Spleen (tissue), 11 donors: ENCODE data around the gene NRL. TPM values are rescaled to one million over a fixed set of nuclear protein-coding genes. Genes with fewer than 3 reads are reported as not detected.

Experiments
- DNase-seq: peaks from one replicate; pipeline ENCODE4 v3.0.0-alpha.2; 2020
- H3K27ac ChIP-seq, 8 donors: fragments of 200-600 bp; sonication (generic) in 7 of 8; 1 replicate in 4 of 8; 2 replicates in 4 of 8; pipeline versions ENCODE4 v1.5.0 to v1.8.0; 2016 to 2021; ENCODE audit warnings: inconsistent platforms in 4 of 8, mild to moderate bottlenecking in 4 of 8, moderate library complexity in 1 of 8
- H3K27me3 ChIP-seq, 7 donors: fragments of 200-600 bp; sonication (generic) in 6 of 7; replicated peaks in 1 of 7; 1 replicate in 4 of 7; 2 replicates in 3 of 7; pipeline versions ENCODE4 v1.5.0 to v1.8.0; 2016 to 2021; ENCODE audit warnings: inconsistent platforms in 3 of 7, mild to moderate bottlenecking in 1 of 7
- H3K36me3 ChIP-seq, 6 donors: fragments of 200-600 bp; sonication (generic) in 5 of 6; 1 replicate in 4 of 6; 2 replicates in 2 of 6; pipeline versions ENCODE4 v1.5.0 to v1.8.0; 2016 to 2021; ENCODE audit warnings: inconsistent platforms in 2 of 6
- H3K4me1 ChIP-seq, 6 donors: fragments of 200-600 bp; sonication (generic) in 5 of 6; 1 replicate in 3 of 6; 2 replicates in 3 of 6; pipeline versions ENCODE4 v1.5.0 to v1.8.0; 2016 to 2021; ENCODE audit warnings: inconsistent platforms in 3 of 6
- H3K4me3 ChIP-seq, 8 donors: fragments of 200-600 bp; sonication (generic) in 7 of 8; 1 replicate in 4 of 8; 2 replicates in 4 of 8; pipeline versions ENCODE4 v1.5.0 to v1.8.0; 2016 to 2021; ENCODE audit warnings: inconsistent platforms in 4 of 8, mild to moderate bottlenecking in 4 of 8, moderate library complexity in 2 of 8
- H3K9me3 ChIP-seq, 8 donors: fragments of 200-600 bp; sonication (generic) in 7 of 8; 1 replicate in 4 of 8; 2 replicates in 4 of 8; pipeline versions ENCODE4 v1.5.0 to v1.8.0; 2016 to 2021; ENCODE audit warnings: inconsistent platforms in 4 of 8
- POLR2A ChIP-seq, 3 donors: fragments of 450-650 bp; IDR thresholded peaks; one replicate each; pipeline ENCODE4 v1.5.1; 2017; ENCODE audit warnings: antibody characterized with exemption in 3 of 3, mild to moderate bottlenecking in 1 of 3
- POLR2AphosphoS5 ChIP-seq, 3 donors: sonication (generic); formaldehyde crosslinking; IDR thresholded peaks; one replicate each; pipeline ENCODE4 v1.5.1; 2017; ENCODE audit warnings: antibody characterized with exemption in 3 of 3
- WGBS, 5 donors: extraction: QIAGEN DNeasy Blood & Tissue Kit in 3 of 5; methylation state at CpG; one replicate each; pipeline versions ENCODE4 v1.1.5 to v1.1.7; 2013 to 2018; 5-methylcytosine and 5-hydroxymethylcytosine counted together
- intact Hi-C: fragments of 100-400 bp; cut with DNase I; formaldehyde crosslinking; loops from one replicate; pipeline ENCODE4 v1.15.0; 2023; ENCODE audit warnings: low total_unique reads
- polyA plus RNA-seq, 3 donors: library from polyadenylated mRNA; stranded (reverse); fragments of 200-250 nt; gene quantifications; one replicate each; pipeline ENCODE4 v1.2.1, GENCODE V29; 2013
- total RNA-seq, 7 donors: library from RNA; depleted of rRNA in 3 of 7; stranded (reverse); fragments of >200 nt in 3 of 7; fragmentation: NEBNext Ultra II Directional in 4 of 7; extraction: Animal tissue kit (Norgen Biotek cat#: 25700) in 4 of 7; gene quantifications; one replicate each; pipeline versions ENCODE4 v1.1.0 to v1.2.1, GENCODE V29; 2016 to 2021
- TF ChIP-seq, protein P1 (sequence below), 11 experiments: fragments of 200-600 bp in 7 of 11; fragments of 450-650 bp in 4 of 11; sonication (generic) in 4 of 11; IDR thresholded peaks in 8 of 11; conservative IDR thresholded peaks in 3 of 11; 1 replicate in 7 of 11; 2 replicates in 4 of 11; pipeline versions ENCODE4 v1.4.0 to v1.8.0; 2016 to 2021; ENCODE audit warnings: antibody characterized with exemption in 11 of 11, inconsistent platforms in 4 of 11, mild to moderate bottlenecking in 1 of 11
- donor health status: healthy with polysubstance abuse.
- donor health status: DM: no; HTN: no; CAD: no; lungs with moderate emphysema.
- donor health status: DM: no; HTN: no; CAD: no.
- donor health status: Bipolar disorder and iron deficiency.
- donor health status: healthy.
- donor health status: DM: no; HTN: no; CAD: no.
- donor health status: DM: yes; HTN: yes; CAD: no.

The NRL gene
- total and polyA plus RNA-seq, 10 donors, result 2.0 to 7.8 (median 4.0) TPM

DNA sequence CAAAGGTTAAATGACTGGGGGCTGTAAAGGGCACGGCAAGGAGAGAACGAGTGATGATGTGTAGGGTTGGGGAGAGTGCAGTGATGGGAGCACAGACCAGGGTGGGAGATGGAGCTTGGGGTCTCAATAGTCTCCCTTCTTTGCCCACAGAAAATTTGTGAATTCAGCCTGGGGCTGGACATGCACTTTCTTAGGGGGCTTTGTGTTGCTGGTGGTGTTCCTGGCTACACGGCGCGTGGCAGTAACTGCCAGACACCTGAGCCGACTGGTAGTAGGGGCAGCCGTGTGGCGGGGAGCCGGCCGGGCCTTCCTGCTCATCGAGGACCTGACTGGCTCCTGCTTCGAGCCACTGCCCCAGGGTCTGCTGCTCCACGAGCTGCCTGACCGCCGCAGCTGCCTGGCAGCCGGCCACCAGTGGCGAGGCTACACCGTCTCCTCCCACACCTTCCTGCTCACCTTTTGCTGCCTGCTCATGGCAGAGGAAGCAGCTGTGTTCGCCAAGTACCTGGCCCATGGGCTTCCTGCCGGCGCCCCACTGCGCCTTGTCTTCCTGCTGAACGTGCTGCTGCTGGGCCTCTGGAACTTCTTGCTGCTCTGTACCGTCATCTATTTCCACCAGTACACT, 17.4 kb upstream of the NRL start:
- TF ChIP-seq POLR2AphosphoS5 (IDR thresholded peaks at IDR 0.05), result peak; percentile 64 to 77 (median 74)
- no peak for TF ChIP-seq POLR2A (IDR thresholded peaks at IDR 0.05)
- TF ChIP-seq, protein P1, sequence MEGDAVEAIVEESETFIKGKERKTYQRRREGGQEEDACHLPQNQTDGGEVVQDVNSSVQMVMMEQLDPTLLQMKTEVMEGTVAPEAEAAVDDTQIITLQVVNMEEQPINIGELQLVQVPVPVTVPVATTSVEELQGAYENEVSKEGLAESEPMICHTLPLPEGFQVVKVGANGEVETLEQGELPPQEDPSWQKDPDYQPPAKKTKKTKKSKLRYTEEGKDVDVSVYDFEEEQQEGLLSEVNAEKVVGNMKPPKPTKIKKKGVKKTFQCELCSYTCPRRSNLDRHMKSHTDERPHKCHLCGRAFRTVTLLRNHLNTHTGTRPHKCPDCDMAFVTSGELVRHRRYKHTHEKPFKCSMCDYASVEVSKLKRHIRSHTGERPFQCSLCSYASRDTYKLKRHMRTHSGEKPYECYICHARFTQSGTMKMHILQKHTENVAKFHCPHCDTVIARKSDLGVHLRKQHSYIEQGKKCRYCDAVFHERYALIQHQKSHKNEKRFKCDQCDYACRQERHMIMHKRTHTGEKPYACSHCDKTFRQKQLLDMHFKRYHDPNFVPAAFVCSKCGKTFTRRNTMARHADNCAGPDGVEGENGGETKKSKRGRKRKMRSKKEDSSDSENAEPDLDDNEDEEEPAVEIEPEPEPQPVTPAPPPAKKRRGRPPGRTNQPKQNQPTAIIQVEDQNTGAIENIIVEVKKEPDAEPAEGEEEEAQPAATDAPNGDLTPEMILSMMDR (IDR thresholded peaks at IDR 0.05 in 8 of 11, conservative IDR thresholded peaks at IDR 0.05 in 3 of 11), result no peak
- intact Hi-C loops, result no loop called here
- no peaks in the 10 kb centered on the region for H3K9me3 ChIP-seq
- H3K4me1 ChIP-seq, result peaks cover 17 to 77% (median 48%) of the 10 kb centered on the region in 6 donors
- 33 to 54% (median 45%) methylated on average over 22 to 24 of the region's 24 CpGs for WGBS, 5 donors
- H3K27me3 ChIP-seq, result no peaks in the 10 kb centered on the region
- peak; percentile 83 for DNase-seq
- H3K27ac ChIP-seq, result peak overlapping the region in 7 of 8 donors; percentile 72 to 92 (median 81)
- H3K36me3 ChIP-seq, result peaks cover 0 to 7% (median under 1%) of the 10 kb centered on the region in 6 donors
- peak overlapping the region in 1 of 8 donors; percentile 34 for H3K4me3 ChIP-seq

- no peak for DNase-seq
- WGBS, 5 donors, result 56 to 88% (median 78%) methylated on average over 8 to 15 of the region's 15 CpGs
- Histone ChIP-seq H3K4me1 (peaks cover 11 to 74% (median 42%) of the 10 kb centered on the region in 6 donors), H3K27me3 (no peaks in the 10 kb centered on the region), H3K9me3 (no peaks in the 10 kb centered on the region), H3K27ac (peak overlapping the region; percentile 60 to 92 (median 80)), H3K36me3 (peaks cover 0 to 5% (median 0%) of the 10 kb centered on the region in 6 donors), H3K4me3 (peak overlapping the region in 2 of 8 donors; percentile 0 to 34)
- intact Hi-C loops, result no loop called here
- TF ChIP-seq, protein P1 (IDR thresholded peaks at IDR 0.05 in 8 of 11, conservative IDR thresholded peaks at IDR 0.05 in 3 of 11), result no peak
- TF ChIP-seq POLR2AphosphoS5 (IDR thresholded peaks at IDR 0.05) (no peak), POLR2A (IDR thresholded peaks at IDR 0.05) (no peak)
Observed at GRCh38 chr14:24131549-24131966, 16.8 kb upstream of the NRL start.

DNA sequence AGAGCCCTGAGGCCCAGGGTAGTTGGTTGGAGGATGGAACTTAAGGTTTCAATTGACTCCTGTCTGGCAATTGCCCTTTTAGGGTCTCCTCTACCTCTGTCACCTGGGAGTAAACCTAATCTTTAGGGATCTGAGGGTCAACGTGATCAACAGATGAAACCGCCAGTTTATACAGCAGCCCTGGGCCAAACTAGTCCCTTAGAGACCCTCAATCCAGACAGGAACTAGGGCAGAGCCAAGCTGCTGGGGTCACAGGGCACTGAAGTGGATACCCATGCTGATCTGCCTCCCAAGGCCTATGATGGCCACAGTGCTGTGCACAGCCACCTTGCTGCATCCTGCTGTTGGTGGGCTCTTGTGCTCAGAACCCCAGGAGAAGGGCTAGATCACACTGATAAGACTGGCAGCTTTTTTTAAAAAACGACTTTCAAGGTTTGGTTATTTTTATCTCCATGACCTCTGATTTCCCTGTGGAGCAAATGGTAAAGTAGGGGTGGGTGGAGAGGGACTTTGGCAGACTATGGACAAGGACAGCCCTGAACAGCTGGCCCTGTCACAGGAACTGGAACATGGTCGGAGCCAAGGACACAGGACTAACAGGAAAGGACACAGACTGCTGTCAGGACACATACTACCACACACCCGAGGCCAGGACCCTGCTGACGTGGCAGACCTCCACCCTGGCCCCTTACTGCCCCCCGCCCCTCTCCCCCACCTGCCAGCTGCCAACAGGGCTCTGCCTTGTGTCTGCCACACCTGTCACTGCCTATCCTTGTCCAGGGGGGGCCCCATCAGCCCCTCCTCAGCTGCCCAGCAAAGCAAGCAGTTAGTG, 16.2 kb upstream of the NRL start:
- peak; percentile 82 for DNase-seq
- intact Hi-C loops, result no loop called here
- no peak for TF ChIP-seq POLR2A (IDR thresholded peaks at IDR 0.05)
- peak; percentile 15 to 72 (median 67) for TF ChIP-seq POLR2AphosphoS5 (IDR thresholded peaks at IDR 0.05)
- Histone ChIP-seq H3K9me3 (no peaks in the 10 kb centered on the region), H3K27ac (peak overlapping the region; percentile 60 to 92 (median 80)), H3K27me3 (no peaks in the 10 kb centered on the region), H3K36me3 (peaks cover 0 to 5% (median 0%) of the 10 kb centered on the region in 6 donors), H3K4me1 (peaks cover 11 to 71% (median 40%) of the 10 kb centered on the region in 6 donors), H3K4me3 (peak overlapping the region in 2 of 8 donors; percentile 0 to 34)
- 57 to 64% (median 59%) methylated on average over 5 to 7 of the region's 7 CpGs for WGBS, 5 donors

DNA sequence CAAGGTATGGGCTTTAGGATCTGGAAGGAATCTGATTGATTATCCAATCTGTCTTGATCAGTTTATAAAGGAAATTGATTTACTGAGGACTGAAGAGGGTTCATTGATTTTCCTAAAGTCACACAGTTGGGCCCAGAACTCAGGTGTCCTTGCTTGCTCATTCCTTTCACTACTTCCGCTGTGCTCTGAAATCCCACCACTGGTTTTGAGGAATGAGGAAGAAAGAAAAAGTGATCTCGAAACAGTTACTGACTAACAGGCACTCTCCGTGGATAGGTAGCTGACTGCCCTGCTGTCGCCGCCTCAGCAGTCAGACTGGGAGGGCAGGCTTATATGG, 15.6 kb upstream of the NRL start, which contains the start of gene FITM1:
FITM1 (plus strand) TSS at position 280 of the 337 bp plus-strand sequence. CDS start 905 bp downstream, outside the sequence.
- Histone ChIP-seq H3K9me3 (no peaks in the 10 kb centered on the region), H3K4me1 (peaks cover 8 to 65% (median 37%) of the 10 kb centered on the region in 6 donors), H3K36me3 (peaks cover 0 to 5% (median 0%) of the 10 kb centered on the region in 6 donors), H3K4me3 (peak within 1 kb of the TSS in 2 of 8 donors; percentile 0 to 34), H3K27me3 (no peaks in the 10 kb centered on the region), H3K27ac (peak within 1 kb of the TSS; percentile 60 to 92 (median 80))
- intact Hi-C loops, result no loop called here
- TF ChIP-seq POLR2A (IDR thresholded peaks at IDR 0.05) (no peak), POLR2AphosphoS5 (IDR thresholded peaks at IDR 0.05) (no peak)
- TF ChIP-seq, protein P1 (IDR thresholded peaks at IDR 0.05 in 8 of 11, conservative IDR thresholded peaks at IDR 0.05 in 3 of 11), result no peak
- 75 to 87% (median 78%) methylated on average over 5 of the region's 5 CpGs for WGBS, 5 donors
- DNase-seq, result no peak
